GM12891 (cell line): ENCODE measurements around the gene PRSS38.
A peak's percentile ranks its signal among the peaks of the same experiment; 100 is the strongest.

Experiments
- DNase-seq: peaks from one replicate; pipeline ENCODE4 v3.0.0; 2011; ENCODE audit warnings: low spot score; ENCODE audit not compliant: insufficient read length
- FAIRE-seq: peaks from 2 replicates; lab custom pipeline; 2011; peaks lifted over from hg19 to GRCh38; lab: Jason Lieb, UNC
- PAX5 ChIP-seq: IDR thresholded peaks from 2 replicates; pipeline ENCODE4 v1.6.1; 2011; ENCODE audit warnings: low read length, moderate library complexity, mild to moderate bottlenecking; ENCODE audit not compliant: insufficient read depth, severe bottlenecking
- POLR2A ChIP-seq: IDR thresholded peaks from 2 replicates; pipeline ENCODE4 v1.6.1; 2011; ENCODE audit warnings: low read depth, low read length, control low read depth
- POLR2AphosphoS5 ChIP-seq: IDR thresholded peaks from 2 replicates; pipeline ENCODE4 v1.6.1; 2011; ENCODE audit warnings: low read depth, low read length, control low read depth
- POU2F2 ChIP-seq: IDR thresholded peaks from 2 replicates; pipeline ENCODE4 v1.6.1; 2011; ENCODE audit warnings: low read depth, mild to moderate bottlenecking, control low read depth, low read length, moderate library complexity
- SPI1 ChIP-seq: IDR thresholded peaks from 2 replicates; pipeline ENCODE4 v1.6.1; 2011; ENCODE audit warnings: low read depth, low read length, control low read depth
- TAF1 ChIP-seq: IDR thresholded peaks from 2 replicates; pipeline ENCODE4 v1.6.1; 2011; ENCODE audit warnings: low read depth, low read length, control low read depth

The PRSS38 gene

DNA sequence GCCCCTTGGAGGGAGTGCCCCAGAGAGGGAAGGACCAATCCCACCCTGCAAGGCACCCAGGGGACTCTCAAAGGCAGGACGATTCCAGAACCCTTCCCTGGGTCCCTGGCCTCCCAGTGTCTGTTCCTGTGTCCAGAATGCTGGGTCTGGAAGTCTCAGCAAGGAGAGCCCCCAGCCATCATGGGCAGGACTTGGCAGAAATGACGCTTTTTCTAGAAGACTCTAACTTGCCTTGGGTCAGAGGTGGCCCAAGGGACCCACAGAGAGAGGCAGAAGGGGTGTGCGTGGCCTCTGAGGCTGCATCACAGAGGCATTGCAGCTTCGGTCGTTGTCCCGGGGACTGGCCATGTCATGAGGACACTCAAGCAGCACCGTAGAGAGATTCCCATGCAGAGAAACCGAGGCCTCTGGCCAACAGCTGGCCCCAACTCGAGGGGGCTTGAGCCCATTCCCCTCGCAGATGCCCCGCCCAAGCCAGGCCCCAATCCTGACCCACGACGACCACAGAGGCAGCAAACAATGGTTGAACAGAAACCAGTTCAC is 74.5 kb downstream of the PRSS38 start:
- FAIRE-seq (no peak), DNase-seq (no peak)
- TF ChIP-seq SPI1 = no peak
- no peak for TF ChIP-seq POU2F2
- TF ChIP-seq TAF1 = no peak
- TF ChIP-seq PAX5 = no peak
- TF ChIP-seq POLR2A = no peak

DNA sequence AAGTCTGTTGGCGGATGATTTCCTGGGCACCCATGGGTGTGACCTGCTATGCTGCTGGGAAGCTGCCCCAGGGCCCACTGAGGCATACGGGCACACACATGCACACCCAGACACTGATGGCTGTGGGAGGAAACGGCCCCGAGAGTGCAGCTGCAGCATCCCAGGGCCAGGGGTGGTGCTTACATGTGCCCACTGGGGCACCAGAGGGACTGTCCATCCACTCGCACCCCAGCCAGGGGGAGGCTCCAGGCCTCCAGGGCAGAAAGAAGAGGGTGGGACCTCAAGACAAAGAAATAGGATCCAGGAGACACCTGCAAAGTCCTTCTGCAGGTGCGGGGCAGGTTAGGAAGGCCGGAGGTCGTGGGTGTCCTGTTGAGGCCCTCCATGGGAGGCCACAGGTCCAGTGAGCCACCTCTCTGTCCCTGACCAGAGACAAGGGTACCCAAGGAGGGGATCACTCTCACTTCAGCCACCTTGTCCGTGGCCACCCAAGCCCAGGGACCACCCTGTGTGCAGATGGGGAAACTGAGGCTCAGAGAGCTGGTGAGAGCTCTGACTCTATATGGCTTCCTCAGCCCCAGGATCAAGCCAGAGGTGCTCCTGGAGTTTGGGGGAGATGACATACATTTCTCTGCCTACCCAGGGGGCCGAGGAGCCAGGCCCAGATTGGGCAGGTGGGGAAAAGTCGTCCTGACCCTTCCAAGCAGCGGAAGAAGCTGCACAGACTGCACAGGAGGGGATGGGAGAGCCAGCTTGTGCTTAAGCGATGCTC is 75.2 kb downstream of the PRSS38 start:
- DNase-seq = peak; percentile 16
- no peak for FAIRE-seq
- TF ChIP-seq PAX5 (no peak), TAF1 (no peak), POLR2A (no peak), SPI1 (no peak), POU2F2 (no peak), POLR2AphosphoS5 (no peak)

- TF ChIP-seq TAF1 = no peak
- no peak for TF ChIP-seq PAX5
- no peak for TF ChIP-seq POU2F2
- TF ChIP-seq POLR2AphosphoS5 = no peak
- TF ChIP-seq POLR2A = no peak
- no peak for TF ChIP-seq SPI1
- FAIRE-seq = no peak
- peak; percentile 14 for DNase-seq
Observed at GRCh38 chr1:227891223-227891954, 75.9 kb downstream of the PRSS38 start.

DNA sequence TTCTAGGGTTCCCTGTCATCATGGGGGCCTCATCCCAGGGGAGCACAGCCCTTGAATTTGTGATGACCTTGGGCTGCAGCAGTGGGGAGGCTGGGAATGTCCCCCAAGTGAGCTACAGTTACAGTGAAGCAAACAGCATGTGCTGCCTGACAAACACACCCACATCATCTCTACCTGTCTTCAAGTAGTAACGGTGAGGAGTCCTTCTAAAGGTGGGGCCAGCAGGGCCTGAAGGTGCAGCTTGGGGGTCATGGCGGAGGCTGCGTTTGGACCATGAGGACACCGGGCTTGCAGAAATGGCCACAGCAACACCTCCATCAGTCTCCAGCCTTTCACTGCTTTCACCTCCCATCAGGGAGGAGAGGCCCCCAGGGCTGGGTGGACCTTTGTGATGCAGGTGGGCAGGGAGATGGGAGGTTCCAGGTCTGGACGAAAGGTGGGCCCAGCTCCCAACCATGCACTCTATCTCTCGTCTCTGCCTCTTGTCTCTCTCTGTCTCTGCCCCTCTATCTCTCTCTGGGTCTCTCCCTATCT is 76.5 kb downstream of the PRSS38 start:
- no peak for TF ChIP-seq TAF1
- TF ChIP-seq POLR2A = no peak
- no peak for TF ChIP-seq SPI1
- no peak for TF ChIP-seq PAX5
- no peak for TF ChIP-seq POU2F2
- TF ChIP-seq POLR2AphosphoS5 = no peak
- no peak for DNase-seq
- FAIRE-seq = no peak

GRCh38 chr1:227892489-227893299 is 77.2 kb downstream of the PRSS38 start:
- FAIRE-seq = no peak
- no peak for TF ChIP-seq TAF1
- DNase-seq = no peak

- DNase-seq = no peak
- no peak for FAIRE-seq
- no peak for TF ChIP-seq POLR2AphosphoS5
- TF ChIP-seq TAF1 = no peak
- no peak for TF ChIP-seq SPI1
- TF ChIP-seq POLR2A = no peak
- no peak for TF ChIP-seq POU2F2
- TF ChIP-seq PAX5 = no peak
Observed at GRCh38 chr1:227893300-227893948, 77.9 kb downstream of the PRSS38 start.

- FAIRE-seq (no peak), DNase-seq (no peak)
- no peak for TF ChIP-seq PAX5
- TF ChIP-seq POLR2A = no peak
- no peak for TF ChIP-seq SPI1
- no peak for TF ChIP-seq POU2F2
- TF ChIP-seq TAF1 = no peak
Observed at GRCh38 chr1:227893949-227894721, 78.7 kb downstream of the PRSS38 start.

DNA sequence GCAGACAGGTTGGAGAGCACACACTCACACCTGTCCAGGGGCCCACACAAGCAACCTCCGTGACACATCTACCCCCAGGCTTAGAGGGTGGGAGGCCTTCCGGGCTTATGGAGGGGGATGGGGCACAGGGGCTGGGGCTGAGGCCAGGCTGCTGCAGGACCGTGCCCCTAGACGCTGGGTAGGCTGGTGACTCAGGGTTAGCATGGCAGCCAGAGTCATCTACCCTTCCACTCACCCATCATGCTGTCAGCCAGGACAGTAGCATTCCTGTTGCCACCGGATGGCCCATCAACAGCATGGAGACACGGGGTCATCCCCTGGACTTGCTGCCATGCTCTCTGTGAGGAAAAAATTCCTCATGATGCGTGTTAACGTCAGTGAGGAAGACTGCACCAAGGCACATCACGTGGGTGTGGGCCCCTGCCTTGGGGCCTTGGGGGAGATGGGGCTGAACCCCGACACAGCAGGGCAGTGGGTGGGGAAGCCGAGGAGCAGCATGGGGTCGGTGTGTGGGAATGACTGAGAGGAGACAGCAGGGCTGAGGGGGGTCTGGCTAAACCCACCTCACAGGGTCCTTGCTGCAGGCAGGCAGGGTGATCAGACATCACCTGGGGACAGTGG is 79.5 kb downstream of the PRSS38 start:
- DNase-seq (no peak), FAIRE-seq (no peak)
- TF ChIP-seq POLR2A (no peak), SPI1 (no peak), TAF1 (no peak), POLR2AphosphoS5 (no peak)
